HFF-Myc (cell line): Measurements from ENCODE around the gene APOM.

Source experiments
- DNase-seq: peaks from one replicate; pipeline ENCODE4 v3.0.0-alpha.2; 2011; ENCODE audit warnings: low read depth; ENCODE audit errors: extremely low read depth
- H3K4me3 ChIP-seq: replicated peaks from 2 replicates; pipeline ENCODE4 v1.5.1; 2011; ENCODE audit warnings: low read depth, mild to moderate bottlenecking, control low read depth, low read length
- TF ChIP-seq, protein P1 (sequence below): IDR thresholded peaks from 2 replicates; pipeline ENCODE4 v1.5.1; 2012; ENCODE audit warnings: mild to moderate bottlenecking, low read depth, low read length, control low read depth; ENCODE audit errors: missing control alignments

The APOM gene

DNA sequence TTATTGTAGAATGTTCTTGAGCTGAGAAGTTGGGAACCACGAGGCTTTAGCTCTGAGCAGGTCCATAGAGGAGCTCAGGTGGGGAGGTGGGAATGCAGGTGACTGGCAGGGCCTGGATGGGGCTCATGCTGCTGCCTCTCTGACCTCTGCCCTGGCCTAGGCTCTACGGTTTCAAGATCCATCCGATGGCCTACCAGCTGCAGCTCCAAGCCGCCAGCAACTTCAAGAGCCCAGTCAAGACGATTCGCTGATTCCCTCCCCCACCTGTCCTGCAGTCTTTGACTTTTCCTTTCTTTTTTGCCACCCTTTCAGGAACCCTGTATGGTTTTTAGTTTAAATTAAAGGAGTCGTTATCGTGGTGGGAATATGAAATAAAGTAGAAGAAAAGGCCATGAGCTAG lies 14.0 kb downstream of the APOM start, which contains the start of gene LY6G5B:
Gene LY6G5B, plus strand, starts transcription at position 301 of the 400 bp plus-strand sequence. CDS start 975 bp downstream, outside the sequence.
- H3K4me3 ChIP-seq: no peak within 1 kb of the TSS
- no peak for DNase-seq
- TF ChIP-seq, protein P1, sequence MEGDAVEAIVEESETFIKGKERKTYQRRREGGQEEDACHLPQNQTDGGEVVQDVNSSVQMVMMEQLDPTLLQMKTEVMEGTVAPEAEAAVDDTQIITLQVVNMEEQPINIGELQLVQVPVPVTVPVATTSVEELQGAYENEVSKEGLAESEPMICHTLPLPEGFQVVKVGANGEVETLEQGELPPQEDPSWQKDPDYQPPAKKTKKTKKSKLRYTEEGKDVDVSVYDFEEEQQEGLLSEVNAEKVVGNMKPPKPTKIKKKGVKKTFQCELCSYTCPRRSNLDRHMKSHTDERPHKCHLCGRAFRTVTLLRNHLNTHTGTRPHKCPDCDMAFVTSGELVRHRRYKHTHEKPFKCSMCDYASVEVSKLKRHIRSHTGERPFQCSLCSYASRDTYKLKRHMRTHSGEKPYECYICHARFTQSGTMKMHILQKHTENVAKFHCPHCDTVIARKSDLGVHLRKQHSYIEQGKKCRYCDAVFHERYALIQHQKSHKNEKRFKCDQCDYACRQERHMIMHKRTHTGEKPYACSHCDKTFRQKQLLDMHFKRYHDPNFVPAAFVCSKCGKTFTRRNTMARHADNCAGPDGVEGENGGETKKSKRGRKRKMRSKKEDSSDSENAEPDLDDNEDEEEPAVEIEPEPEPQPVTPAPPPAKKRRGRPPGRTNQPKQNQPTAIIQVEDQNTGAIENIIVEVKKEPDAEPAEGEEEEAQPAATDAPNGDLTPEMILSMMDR: no peak

- no peak overlapping the region for H3K4me3 ChIP-seq
- no peak for DNase-seq
- TF ChIP-seq, protein P1: no peak
These were observed 20.7 kb downstream of the APOM start for GRCh38 chr6:31676322-31676903.

DNA sequence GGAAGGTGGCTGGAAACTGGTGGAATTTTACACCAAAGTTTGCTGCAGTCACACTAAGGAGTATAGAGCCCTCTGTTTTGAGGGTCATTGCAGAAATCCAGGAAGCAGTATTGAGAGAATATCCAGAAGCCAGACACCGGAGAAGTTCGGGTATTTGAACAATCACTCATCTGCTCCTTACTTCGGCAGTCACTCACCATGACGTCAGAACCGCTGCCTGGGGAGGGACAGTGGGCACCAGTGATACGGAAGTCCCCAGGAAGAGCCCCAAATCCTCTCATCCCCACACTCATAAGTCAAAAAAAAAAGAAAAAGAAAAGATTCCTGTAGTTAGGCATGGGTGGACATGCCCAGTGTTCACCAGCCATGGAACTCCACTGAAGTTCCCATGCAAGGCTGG lies 21.2 kb downstream of the APOM start:
- TF ChIP-seq, protein P1: no peak
- no peak for DNase-seq
- H3K4me3 ChIP-seq: no peak overlapping the region

- H3K4me3 ChIP-seq: no peak overlapping the region
- TF ChIP-seq, protein P1: no peak
- no peak for DNase-seq
These were observed 22.3 kb downstream of the APOM start for GRCh38 chr6:31677955-31678354.

DNA sequence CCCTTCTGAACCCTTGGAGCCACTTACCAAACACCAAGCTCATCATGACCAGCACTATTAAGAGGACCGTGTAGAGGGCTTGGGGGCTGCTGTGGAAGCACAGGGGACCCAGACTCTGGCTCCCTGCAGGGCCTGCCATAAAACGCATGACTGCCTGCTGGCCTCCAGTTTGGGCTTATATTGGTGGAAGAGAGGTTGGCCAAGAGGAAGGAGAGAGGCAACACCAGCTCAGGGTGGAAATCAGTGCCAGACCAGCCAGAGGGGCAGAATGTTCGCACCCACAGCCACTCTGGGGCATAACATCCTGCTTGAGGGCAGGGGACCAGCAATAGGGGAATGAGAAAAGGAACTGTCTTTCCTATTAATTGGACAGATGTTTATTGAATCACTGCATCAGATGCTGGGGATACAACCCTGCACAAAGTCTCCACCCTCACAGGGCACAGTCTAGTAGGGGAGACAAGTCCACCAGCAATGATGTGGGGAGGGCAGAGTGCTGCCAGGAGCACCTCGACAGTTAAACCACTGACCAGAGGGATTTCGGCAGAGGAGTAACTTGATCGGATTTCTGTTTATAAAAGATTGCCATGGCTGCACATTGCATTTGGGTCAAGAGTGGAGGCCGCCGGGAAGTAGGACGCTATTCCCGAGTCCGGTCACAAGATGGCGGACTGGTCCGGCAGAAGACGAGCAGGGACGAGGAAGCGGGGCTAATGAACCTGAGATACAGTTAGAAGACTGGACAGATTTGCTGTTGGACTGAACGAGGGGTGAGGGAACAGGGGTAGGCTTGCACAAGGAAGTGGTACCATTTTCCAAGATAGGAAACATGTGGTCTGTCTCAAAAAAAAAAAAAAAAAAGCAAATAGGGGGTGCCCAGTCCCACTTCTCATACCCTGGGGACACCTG lies 24.8 kb downstream of the APOM start, which contains the start of gene LY6G5C:
Gene LY6G5C, minus strand, starts transcription at position 842 of the 909 bp plus-strand sequence. Its CDS starts 694 bp downstream, at position 148.
- peak within 1 kb of the TSS; percentile 45 for H3K4me3 ChIP-seq
- TF ChIP-seq, protein P1: peak; percentile 55
- DNase-seq: no peak

GRCh38 chr6:31681135-31681671 lies 25.5 kb downstream of the APOM start:
- peak overlapping the region; percentile 45 for H3K4me3 ChIP-seq
- no peak for DNase-seq
- TF ChIP-seq, protein P1: no peak
